ENCODE data around the gene RCC2. TPM values are rescaled to one million over a fixed set of nuclear protein-coding genes. Genes with fewer than 3 reads are reported as not detected.

The RCC2 gene
- total and polyA plus RNA-seq, 2 of the 4 experiments (the other 2 are of a cell fraction): 24.0 to 38.9 TPM

GRCh38 chr1:17438318-17439249 lies 893 bp downstream of the RCC2 start:
- Histone ChIP-seq H3K14ac (replicated peaks; ENCODE audit: low read depth, low read length) (peak overlapping the region; percentile 5), H4K91ac (ENCODE audit: insufficient read depth, low read depth, low read length) (peak overlapping the region; percentile 47), H3K4me2 (ENCODE audit: low read depth, low read length) (peak overlapping the region; percentile 75), H2AFZ (replicated peaks; ENCODE audit: low read length, poor library complexity) (peak overlapping the region; percentile 89), H4K5ac (ENCODE audit: low read depth, low read length) (peak overlapping the region; percentile 28), H3K79me1 (ENCODE audit: low read depth in 1 of 2, low read length in 2 of 2) (peaks cover 8 to 41% of the 10 kb centered on the region in 2 experiments), H4K20me1 (ENCODE audit: insufficient read depth, low read length) (peaks cover 31% of the 10 kb centered on the region), H3K4ac (ENCODE audit: low read depth, low read length) (peak overlapping the region; percentile 70), H4K8ac (ENCODE audit: low read depth in 2 of 2, low read length in 2 of 2) (peak overlapping the region in 1 of 2 experiments; percentile 64; a peak in 2 of 4 replicates), H3K27ac (ENCODE audit: insufficient read depth, low read length) (peak overlapping the region; percentile 92), H3K27me3 (ENCODE audit: control insufficient read depth, insufficient read depth, low read length) (no peaks in the 10 kb centered on the region), H3K9me3 (ENCODE audit: control insufficient read depth, insufficient read depth, low read length) (no peaks in the 10 kb centered on the region), H2BK5ac (ENCODE audit: low read depth, low read length, poor library complexity, severe bottlenecking) (peak overlapping the region; percentile 90), H3K9ac (ENCODE audit: low read depth, low read length) (peak overlapping the region; percentile 85), H3K36me3 (ENCODE audit: control insufficient read depth, insufficient read depth, low read length) (peaks cover 17% of the 10 kb centered on the region), H2AK9ac (replicated peaks; ENCODE audit: low read depth, low read length, poor library complexity) (peak overlapping the region; percentile 59), H2BK20ac (ENCODE audit: low read depth, low read length) (no peak overlapping the region), H3K56ac (ENCODE audit: extremely low read depth, insufficient read depth, low read length) (no peak overlapping the region; the same call in 1 of the 2 replicates), H3K18ac (ENCODE audit: low read depth, low read length) (no peak overlapping the region; the same call in 1 of the 2 replicates), H3K23ac (ENCODE audit: low read depth, low read length) (no peak overlapping the region), H3K4me3 (ENCODE audit: insufficient read depth, low read depth, low read length) (peak overlapping the region; percentile 90), H2AK5ac (ENCODE audit: low read depth, low read length) (no peak overlapping the region), H2BK120ac (ENCODE audit: low read depth, low read length) (no peak overlapping the region), H3K4me1 (ENCODE audit: control insufficient read depth, insufficient read depth, low read length) (peaks cover 21% of the 10 kb centered on the region), H2BK15ac (ENCODE audit: low read depth, low read length) (no peak overlapping the region), H3K9me1 (ENCODE audit: insufficient read depth, low read length) (peaks cover 9% of the 10 kb centered on the region; the same call in 1 of the 2 replicates)
- BruUV-seq (replicated peaks): no TSS peak
- DNase-seq: peak; percentile 36
- dilution Hi-C loops (cut with HindIII; ENCODE audit: low sequenced_read_pairs, unreplicated experiment) (no loop called here), intact Hi-C loops (cut with micrococcal nuclease) (loop anchor here (5.0 kb wide), 1 partner anchor 169 kb away; no protein-coding TSS in a partner anchor), in situ Hi-C loops (cut with MboI; ENCODE audit: low sequenced_read_pairs) (no loop called here)
- ChIA-PET CTCF (interaction anchor here (0.6 to 0.7 kb wide), 3 partner anchors 14 to 1734 kb away, joined by 3 to 5 read pairs (median 4); no protein-coding TSS in a partner anchor), POLR2A (ENCODE audit: unreplicated experiment) (interaction anchor here (0.6 to 0.7 kb wide), 2 partner anchors 45 to 79 kb away, joined by 3 read pairs; no protein-coding TSS in a partner anchor)
- WGBS, 2 experiments (ENCODE audit: extremely low coverage in 2 of 2, insufficient read length in 1 of 2): 0% methylated on average over 22 of the region's 78 CpGs; no CpG with 5 or more reads in 1 of the 2 experiments
- peak; percentile 45 for ATAC-seq (ENCODE audit: low read depth)
- TF ChIP-seq CTCF (conservative IDR thresholded peaks at IDR 0.05; ENCODE audit: low read depth, low read length) (no peak), POLR2A (IDR thresholded peaks at IDR 0.05; ENCODE audit: low read depth, low read length) (peak; percentile 36; the same call in 1 of the 2 replicates)
